GM13976 (cell line): ENCODE results near the gene NGEF.

ENCODE experiments used
- DNase-seq: peaks from one replicate; pipeline ENCODE4 v3.0.0; 2012; ENCODE audit warnings: low spot score
- CTCF ChIP-seq: IDR thresholded peaks from 2 replicates; pipeline ENCODE4 v1.5.1; 2012; ENCODE audit warnings: borderline replicate concordance, mild to moderate bottlenecking; ENCODE audit not compliant: insufficient read depth; ENCODE audit errors: extremely low read depth, missing control alignments, control extremely low read depth
- in situ Hi-C: fragments of 300-500 bp; cut with MboI; formaldehyde crosslinking; loops from one replicate; pipeline ENCODE4 v1.12.0; 2022; ENCODE audit warnings: low sequenced_read_pairs, mixed read lengths, inconsistent platforms; ENCODE audit not compliant: unreplicated experiment

The NGEF gene

GRCh38 chr2:232898592-232899543, 114.2 kb downstream of the NGEF start:
- in situ Hi-C loops: no loop called here
- DNase-seq: no peak
- no peak for TF ChIP-seq CTCF

- in situ Hi-C loops: no loop called here
Measured at GRCh38 chr2:232897598-232898408, 115.3 kb downstream of the NGEF start.

GRCh38 chr2:232896720-232897597, 116.1 kb downstream of the NGEF start:
- in situ Hi-C loops: no loop called here
- no peak for TF ChIP-seq CTCF
- no peak for DNase-seq

More at GRCh38 chr2:232897598-232898408, 115.3 kb downstream of the NGEF start:
- no peak for DNase-seq
- no peak for TF ChIP-seq CTCF

GRCh38 chr2:232896111-232896510, 116.9 kb downstream of the NGEF start:
- no peak for TF ChIP-seq CTCF
- DNase-seq: no peak
- in situ Hi-C loops: no loop called here

GRCh38 chr2:232894746-232895145, 118.3 kb downstream of the NGEF start:
- no peak for TF ChIP-seq CTCF
- in situ Hi-C loops: no loop called here
- no peak for DNase-seq

GRCh38 chr2:232894251-232894650, 118.8 kb downstream of the NGEF start:
- in situ Hi-C loops: no loop called here
- no peak for TF ChIP-seq CTCF
- no peak for DNase-seq
